SK-N-SH (cell line): ENCODE measurements around the gene MIS12. TPM values are rescaled to one million over a fixed set of nuclear protein-coding genes. Genes with fewer than 3 reads are reported as not detected.

Experiments used
- CTCF ChIA-PET: fragments of 300-600, 350-600 bp; formaldehyde crosslinking; extraction: SDS; loops from one replicate; lab custom pipeline; 2021; lab: Yijun Ruan, JAX
- POLR2A ChIA-PET: fragments of 350-600 bp; sonication (Branson Sonifier 250); formaldehyde crosslinking; extraction: SDS; loops from one replicate; lab custom pipeline; 2020; ENCODE audit warnings: antibody characterized with exemption, inconsistent platforms; lab: Yijun Ruan, JAX
- DNase-seq: peaks from one replicate; pipeline ENCODE4 v3.0.0; 2012
- H2AFZ ChIP-seq: fragments of 200-600 bp; sonication (generic); 2 replicates; pipeline ENCODE4 v1.8.1; 2016; ENCODE audit warnings: antibody characterized with exemption, mild to moderate bottlenecking, low read depth
- H3F3A ChIP-seq: fragments of 200-600 bp; sonication (generic); replicated peaks from 2 replicates; pipeline ENCODE3; 2016; ENCODE audit warnings: antibody characterized with exemption, mild to moderate bottlenecking; ENCODE audit not compliant: insufficient read depth
- H3K27ac ChIP-seq, 2 experiments: fragments of 200-500 bp in 1 of 2; fragments of 200-600 bp in 1 of 2; sonication (Bioruptor generic) in 1 of 2; sonication (generic), shearing (Covaris generic) in 1 of 2; 2 replicates each; pipeline versions ENCODE4 v1.5.1 to v1.6.1; 2014 to 2016; ENCODE audit warnings: low read depth in 2 of 2, inconsistent platforms in 1 of 2, low read length in 1 of 2, mild to moderate bottlenecking in 1 of 2, mixed read lengths in 1 of 2
- H3K27me3 ChIP-seq: fragments of 200-600 bp; sonication (generic), shearing (Covaris generic); 2 replicates; pipeline ENCODE4 v1.6.1; 2016; ENCODE audit warnings: mixed run types; ENCODE audit not compliant: insufficient read depth
- H3K36me3 ChIP-seq, 2 experiments: fragments of 200-500 bp in 1 of 2; fragments of 200-600 bp in 1 of 2; sonication (Bioruptor generic) in 1 of 2; sonication (generic) in 1 of 2; replicated peaks in 1 of 2; 2 replicates each; pipeline versions ENCODE3 to v1.5.1; 2014 to 2016; ENCODE audit warnings: low read length in 1 of 2, mild to moderate bottlenecking in 1 of 2; ENCODE audit not compliant: insufficient read depth in 2 of 2, control insufficient read depth in 1 of 2
- H3K4me1 ChIP-seq, 2 experiments: fragments of 200-500 bp in 1 of 2; fragments of 200-600 bp in 1 of 2; sonication (Bioruptor generic) in 1 of 2; sonication (generic), shearing (Covaris generic) in 1 of 2; 2 replicates each; pipeline versions ENCODE4 v1.5.1 to v1.6.1; 2014 to 2016; ENCODE audit warnings: low read depth in 1 of 2, low read length in 1 of 2, mixed run types in 1 of 2; ENCODE audit not compliant: insufficient read depth in 2 of 2, control insufficient read depth in 1 of 2
- H3K4me2 ChIP-seq: fragments of 200-600 bp; sonication (generic), shearing (Covaris generic); 2 replicates; pipeline ENCODE4 v1.6.1; 2017; ENCODE audit warnings: mixed run types
- H3K4me3 ChIP-seq, 2 experiments: fragments of 200-500 bp in 1 of 2; fragments of 200-600 bp in 1 of 2; sonication (Bioruptor generic) in 1 of 2; sonication (generic), shearing (Covaris generic) in 1 of 2; 2 replicates each; pipeline versions ENCODE4 v1.5.1 to v1.8.1; 2014 to 2016; ENCODE audit warnings: low read depth in 2 of 2, inconsistent platforms in 1 of 2, low read length in 1 of 2, mild to moderate bottlenecking in 1 of 2, mixed read lengths in 1 of 2, moderate library complexity in 1 of 2
- H3K79me2 ChIP-seq: fragments of 200-600 bp; sonication (generic); 2 replicates; pipeline ENCODE4 v1.8.1; 2017; ENCODE audit warnings: mild to moderate bottlenecking; ENCODE audit not compliant: insufficient read depth
- H3K9ac ChIP-seq: fragments of 200-600 bp; sonication (generic); 2 replicates; pipeline ENCODE4 v1.6.1; 2017; ENCODE audit warnings: mixed run types
- H3K9me2 ChIP-seq: fragments of 200-600 bp; sonication (generic); 2 replicates; pipeline ENCODE4 v1.6.1; 2017; ENCODE audit warnings: mixed run types
- H3K9me3 ChIP-seq: fragments of 200-600 bp; sonication (generic); 2 replicates; pipeline ENCODE4 v1.6.1; 2017; ENCODE audit warnings: mixed run types, mild to moderate bottlenecking, moderate library complexity
- H4K20me1 ChIP-seq: fragments of 200-600 bp; sonication (generic); 2 replicates; pipeline ENCODE4 v1.6.1; 2017; ENCODE audit warnings: mild to moderate bottlenecking, mixed run types; ENCODE audit not compliant: insufficient read depth
- CHD2 ChIP-seq: fragments of 150-350 bp; IDR thresholded peaks from 2 replicates; pipeline ENCODE4 v1.6.1; 2018; ENCODE audit warnings: low read length; ENCODE audit not compliant: partially characterized antibody
- FOSL2 ChIP-seq: IDR thresholded peaks from 2 replicates; pipeline ENCODE4 v1.4.0; 2012; ENCODE audit warnings: low read depth, mild to moderate bottlenecking, moderate library complexity, borderline replicate concordance
- MAX ChIP-seq: IDR thresholded peaks from 2 replicates; pipeline ENCODE4 v1.4.0; 2012; ENCODE audit warnings: low read depth
- MXI1 ChIP-seq: IDR thresholded peaks from 2 replicates; pipeline ENCODE4 v1.6.1; 2012; ENCODE audit warnings: mild to moderate bottlenecking, low read depth, low read length, improper control_type of control experiment
- NFIC ChIP-seq: IDR thresholded peaks from 2 replicates; pipeline ENCODE4 v1.4.0; 2012; ENCODE audit warnings: borderline replicate concordance
- PBX3 ChIP-seq: IDR thresholded peaks from 2 replicates; pipeline ENCODE4; 2012
- POLR2AphosphoS5 ChIP-seq: IDR thresholded peaks from 2 replicates; pipeline ENCODE4 v1.6.1; 2012; ENCODE audit warnings: low read depth, low read length
- RAD21 ChIP-seq: IDR thresholded peaks from 2 replicates; pipeline ENCODE4 v1.6.1; 2012; ENCODE audit warnings: mild to moderate bottlenecking, low read length
- REST ChIP-seq: IDR thresholded peaks from 2 replicates; pipeline ENCODE4 v1.6.1; 2012; ENCODE audit warnings: mild to moderate bottlenecking, low read depth, low read length, moderate library complexity
- RXRA ChIP-seq: IDR thresholded peaks from 2 replicates; pipeline ENCODE4 v1.4.0; 2012; ENCODE audit warnings: low read depth, mild to moderate bottlenecking, borderline replicate concordance
- USF1 ChIP-seq: IDR thresholded peaks from 2 replicates; pipeline ENCODE4 v1.4.0; 2012; ENCODE audit warnings: low read depth, borderline replicate concordance
- WGBS: methylation state at CpG from one replicate; pipeline ENCODE4 v1.1.6; 2017; ENCODE audit warnings: low lambda C conversion rate; 5-methylcytosine and 5-hydroxymethylcytosine counted together
- polyA plus RNA-seq, 3 experiments: library from polyadenylated mRNA; depleted of rRNA; stranded (reverse); fragments of >200 nt; gene quantifications; 2 replicates each; pipeline ENCODE4 v1.2.3, GENCODE V29; 2012

MIS12 gene
- polyA plus RNA-seq, 1 of the 3 experiments (the other 2 are of a cell fraction): 9.3 TPM

GRCh38 chr17:5522476-5522875 is 36.1 kb downstream of the MIS12 start (continued):
- TF ChIP-seq REST (no peak), PBX3 (no peak), RXRA (no peak), MAX (no peak), MXI1 (no peak), USF1 (no peak), POLR2AphosphoS5 (no peak)

- H3K36me3 ChIP-seq: peaks cover 0 to 4% of the 10 kb centered on the region in 2 experiments
- no peak overlapping the region for H3K4me2 ChIP-seq
- H3K27ac ChIP-seq: no peak overlapping the region
- ChIA-PET CTCF (no interaction called here), POLR2A (no interaction called here)
- H3F3A ChIP-seq: peaks cover 14% of the 10 kb centered on the region
- H3K79me2 ChIP-seq: no peaks in the 10 kb centered on the region
- H3K27me3 ChIP-seq: no peaks in the 10 kb centered on the region
- peaks cover 14 to 18% of the 10 kb centered on the region in 2 experiments; a peak in 3 of 4 replicates for H3K4me1 ChIP-seq
- H3K4me3 ChIP-seq: no peak overlapping the region
- H4K20me1 ChIP-seq: no peaks in the 10 kb centered on the region
- no peaks in the 10 kb centered on the region for H3K9me2 ChIP-seq
- no peak overlapping the region for H2AFZ ChIP-seq
- DNase-seq: no peak
- TF ChIP-seq REST (no peak), FOSL2 (no peak), NFIC (no peak), RAD21 (no peak), CHD2 (no peak), MXI1 (no peak), RXRA (no peak)
- 79% methylated on average over 5 of the region's 5 CpGs for WGBS
- H3K9me3 ChIP-seq: no peaks in the 10 kb centered on the region
- H3K9ac ChIP-seq: no peak overlapping the region
Observed at GRCh38 chr17:5523249-5523648, 36.9 kb downstream of the MIS12 start.
